Central memory CD4-positive, alpha-beta T cell (primary cell): ENCODE data around the gene TRPV5.

Experiments
- DNase-seq: peaks from one replicate; pipeline ENCODE4 v3.0.0; 2022

The TRPV5 gene

DNA sequence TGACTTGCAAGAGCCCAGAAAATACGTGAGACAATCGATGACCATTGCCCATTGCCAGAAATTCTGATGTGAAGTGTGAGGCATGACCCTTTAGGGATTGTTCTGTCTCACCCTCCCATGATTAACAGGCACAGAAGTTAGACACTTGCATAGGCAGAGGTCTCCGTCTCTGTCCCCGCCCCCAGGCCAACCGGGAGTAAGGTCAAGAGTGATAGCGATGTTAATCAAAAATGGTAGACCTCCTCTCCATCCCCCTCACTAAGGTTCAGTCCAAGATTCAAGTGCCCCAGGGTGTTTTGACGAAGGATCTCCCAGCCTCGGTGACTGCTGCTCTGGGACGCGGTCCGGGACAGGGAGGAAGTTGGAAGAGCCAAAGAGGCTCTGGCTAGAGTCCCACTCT is 25.3 kb downstream of the TRPV5 start:
- no peak for DNase-seq

DNA sequence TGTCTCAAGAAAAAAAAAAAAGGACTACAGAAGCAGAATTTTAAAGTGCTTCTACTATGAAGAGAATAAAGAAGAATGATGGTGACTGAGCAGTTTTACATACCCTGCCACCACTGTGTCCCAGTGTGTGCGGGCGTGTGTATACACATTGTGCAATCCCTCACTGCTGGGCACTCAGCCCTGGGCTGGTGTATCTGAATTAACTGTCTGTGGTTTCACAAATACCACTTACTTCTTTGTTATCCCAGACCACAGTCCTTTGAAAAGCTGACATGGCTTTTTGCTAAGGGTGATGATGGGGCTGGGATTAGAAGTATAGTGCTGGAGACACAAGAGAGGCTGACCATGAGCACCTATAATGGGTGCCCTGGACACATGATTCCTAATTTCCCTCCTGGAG is 26.9 kb downstream of the TRPV5 start:
- DNase-seq, result no peak

DNA sequence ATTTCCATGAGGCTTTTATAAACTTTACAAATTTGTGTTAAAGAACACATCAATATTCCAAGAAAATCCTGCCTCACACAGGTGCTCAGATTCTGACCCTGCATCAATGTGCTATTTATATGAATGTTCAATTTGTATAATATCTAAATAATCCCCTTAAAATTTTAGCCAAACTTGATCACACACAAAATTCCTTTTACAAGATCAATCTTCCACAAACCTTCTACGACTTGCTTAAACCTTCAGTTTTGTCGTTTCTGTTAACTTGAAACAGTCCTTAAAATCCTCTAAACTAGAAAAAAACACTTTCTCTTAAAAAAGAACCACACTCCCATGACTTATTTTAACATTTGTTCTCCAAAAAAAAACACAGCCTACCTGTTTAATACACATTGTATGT is 27.8 kb downstream of the TRPV5 start:
- no peak for DNase-seq

- DNase-seq, result no peak
Measured at GRCh38 chr7:142904128-142904527, 29.4 kb downstream of the TRPV5 start.

GRCh38 chr7:142901426-142902259 is 31.9 kb downstream of the TRPV5 start:
- no peak for DNase-seq

- no peak for DNase-seq
Measured at GRCh38 chr7:142899661-142900060, 33.9 kb downstream of the TRPV5 start.

DNA sequence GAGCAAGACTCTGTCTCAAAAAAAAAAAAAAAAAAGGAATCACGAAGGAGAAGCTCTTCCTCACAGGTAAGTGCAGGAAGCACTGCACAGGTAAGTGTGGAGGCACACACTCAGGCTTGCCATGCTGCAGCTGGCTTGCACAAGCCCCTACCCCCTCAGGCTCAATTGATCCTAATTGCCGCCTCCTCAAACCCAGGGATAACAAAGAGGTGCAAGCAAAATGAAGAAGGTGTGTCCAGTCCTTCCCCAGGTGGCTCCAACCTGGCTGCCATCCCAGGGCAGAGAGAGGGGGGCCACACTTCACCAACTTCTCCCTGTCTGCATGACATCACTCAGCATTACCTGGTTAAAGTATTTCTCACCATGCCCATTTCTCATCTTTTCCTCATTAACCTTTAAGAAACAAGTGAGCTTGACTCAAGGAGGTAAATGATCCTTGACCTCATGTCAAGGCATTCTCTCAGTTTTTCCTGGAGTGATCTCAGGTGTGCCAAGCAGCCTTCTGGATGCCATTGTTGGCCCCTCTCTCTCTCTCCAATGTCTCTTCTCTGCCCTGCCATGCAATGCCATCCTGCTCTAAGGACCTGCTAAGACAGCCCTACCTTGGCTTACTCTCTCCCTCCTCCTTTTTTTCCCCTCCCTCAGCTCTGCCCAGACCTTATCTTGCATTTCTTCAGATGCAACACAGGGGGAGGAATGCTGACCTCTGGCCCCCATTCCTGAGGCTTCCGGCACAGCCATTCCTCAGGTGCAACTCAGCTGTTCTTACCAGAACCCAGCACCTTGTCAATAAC is 35.0 kb downstream of the TRPV5 start:
- no peak for DNase-seq

GRCh38 chr7:142897691-142898090 is 35.9 kb downstream of the TRPV5 start:
- DNase-seq, result no peak

- DNase-seq, result no peak
Measured at GRCh38 chr7:142896741-142897379, 36.7 kb downstream of the TRPV5 start.

GRCh38 chr7:142896151-142896550 is 37.4 kb downstream of the TRPV5 start:
- DNase-seq, result no peak

GRCh38 chr7:142894985-142895593 is 38.5 kb downstream of the TRPV5 start:
- no peak for DNase-seq

DNA sequence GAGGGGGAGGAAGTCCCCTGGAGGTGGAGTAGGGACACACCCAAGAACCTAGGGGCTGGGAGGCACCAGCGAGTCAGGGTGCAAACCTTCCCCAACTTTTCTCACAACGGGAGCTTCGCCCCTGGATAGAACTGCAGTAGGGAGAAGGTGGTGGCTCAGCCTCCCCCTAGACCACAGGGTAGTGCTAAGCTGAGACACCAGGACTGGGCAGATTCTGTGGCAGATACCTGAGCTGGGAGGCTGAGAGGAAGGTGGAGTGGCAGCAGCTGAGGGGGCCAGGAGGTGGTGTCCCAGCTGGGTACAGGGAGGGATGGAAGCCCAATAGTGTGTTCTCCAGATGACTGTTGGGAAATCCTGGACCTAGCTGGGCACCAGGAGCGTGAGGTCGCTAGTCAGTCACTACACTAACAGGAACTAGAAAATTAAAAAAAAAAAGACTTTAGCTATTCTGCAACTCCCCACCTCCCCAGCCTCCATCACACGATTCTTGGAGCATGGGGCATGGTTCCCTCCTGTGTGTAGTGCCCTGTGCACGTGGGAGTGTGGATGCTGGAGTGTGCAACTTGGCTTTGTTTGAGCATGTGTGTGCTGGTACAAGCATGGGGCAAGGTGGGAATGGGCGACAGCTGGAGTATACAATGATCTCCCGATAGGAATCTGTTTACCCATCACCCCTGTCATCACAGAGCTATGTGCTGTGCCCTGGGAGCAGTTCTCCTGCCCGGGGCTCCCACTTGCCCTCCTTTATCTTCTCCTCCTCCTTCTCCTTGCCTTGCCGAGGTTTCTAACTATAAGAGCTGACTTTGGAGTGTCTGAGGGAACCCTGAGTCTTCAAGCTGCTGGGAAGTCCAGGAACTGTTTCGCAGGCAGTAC is 39.2 kb downstream of the TRPV5 start:
- no peak for DNase-seq

- no peak for DNase-seq
Measured at GRCh38 chr7:142892951-142893350, 40.6 kb downstream of the TRPV5 start.

- no peak for DNase-seq
Measured at GRCh38 chr7:142891490-142892082, 42.0 kb downstream of the TRPV5 start.

DNA sequence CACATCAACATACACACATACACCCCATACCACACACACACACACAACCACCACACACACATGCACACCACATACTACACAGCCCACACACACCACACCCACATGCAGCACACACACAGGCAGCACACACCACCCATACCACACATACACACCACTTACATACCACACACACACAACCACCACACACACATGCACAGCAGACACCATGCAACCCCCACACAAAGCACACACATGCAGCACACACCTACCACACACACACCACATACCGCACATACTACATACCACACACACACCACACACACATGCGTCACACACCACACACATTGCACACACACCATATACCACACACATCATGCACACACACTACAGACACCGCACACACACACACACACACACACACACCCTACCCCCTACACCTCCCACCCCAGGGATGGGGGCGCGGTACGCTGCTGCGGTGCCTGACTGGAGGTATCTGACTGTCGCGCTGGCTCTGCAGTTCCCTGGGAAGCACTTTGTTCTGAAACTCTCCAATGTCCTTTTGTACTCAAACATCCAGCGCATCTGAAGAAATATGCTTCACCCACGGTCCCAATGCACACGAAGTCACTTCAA is 42.6 kb downstream of the TRPV5 start:
- DNase-seq, result no peak

GRCh38 chr7:142889816-142890215 is 43.7 kb downstream of the TRPV5 start:
- no peak for DNase-seq

GRCh38 chr7:142887282-142888015 is 46.1 kb downstream of the TRPV5 start:
- DNase-seq, result no peak

- DNase-seq, result no peak
Measured at GRCh38 chr7:142886866-142887265, 46.7 kb downstream of the TRPV5 start.

- no peak for DNase-seq
Measured at GRCh38 chr7:142885311-142886230, 48.0 kb downstream of the TRPV5 start, which contains the start of gene TRPV6. TRPV6 (minus strand) TSS chr7:142885745.
